OCI-M2 (cell line): ENCODE measurements around the gene CNST.
"Not testable (repeated sequence)": the region's sequence is repeated elsewhere in the genome, so short reads cannot be mapped to it uniquely, and the experiment has no call there.

ENCODE experiments used
- DNase-seq: peaks from one replicate; lab custom pipeline; 2025; ENCODE audit not compliant: unreplicated experiment; lab: John Stamatoyannopoulos, UW

The CNST gene

GRCh38 chr1:246705368-246705767 is 139.1 kb downstream of the CNST start:
- no peak for DNase-seq

- no peak for DNase-seq
Observed at GRCh38 chr1:246708166-246708565, 141.9 kb downstream of the CNST start.

- no peak for DNase-seq
Observed at GRCh38 chr1:246709196-246709595, 142.9 kb downstream of the CNST start.

- no peak for DNase-seq
Observed at GRCh38 chr1:246709835-246710234, 143.6 kb downstream of the CNST start.

- DNase-seq, result no peak
Observed at GRCh38 chr1:246711548-246712003, 145.3 kb downstream of the CNST start.

- not testable (repeated sequence) for DNase-seq
Observed at GRCh38 chr1:246712428-246712827, 146.2 kb downstream of the CNST start.
